Measurements from ENCODE around the gene SEC22C.

Gene SEC22C

DNA sequence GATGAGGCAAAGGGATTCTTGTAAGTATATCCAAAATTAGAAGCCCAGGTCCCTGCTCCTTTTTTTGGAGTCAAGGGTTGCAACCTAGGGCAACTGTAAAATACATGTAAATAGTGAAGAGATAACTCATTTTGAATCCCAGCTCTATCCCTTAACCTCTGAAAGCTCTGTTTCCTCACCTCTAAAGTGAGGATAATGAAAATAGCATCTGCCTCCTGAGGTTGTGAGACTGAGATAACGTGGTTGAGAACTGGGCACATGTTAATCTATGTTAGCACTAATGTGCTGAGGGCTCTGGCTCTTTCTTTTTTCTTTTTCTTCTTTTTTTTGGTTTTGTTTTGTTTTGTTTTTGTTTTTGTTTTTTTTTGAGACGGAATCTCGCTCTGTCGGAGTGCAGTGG, 13.9 kb upstream of the SEC22C start:
- peaks cover 25% of the 10 kb centered on the region for H3K36me3 ChIP-seq (ENCODE audit: low read length)

GRCh38 chr3:42593635-42594034, 11.9 kb upstream of the SEC22C start:
- Histone ChIP-seq H3K79me2 (ENCODE audit: insufficient read depth, low read length) (peaks cover 41% of the 10 kb centered on the region), H3K4me2 (ENCODE audit: low read depth, low read length, poor library complexity, severe bottlenecking) (peak overlapping the region; percentile 11), H3F3A (ENCODE audit: insufficient read depth) (peaks cover 42% of the 10 kb centered on the region), H3K27ac (ENCODE audit: low read depth, low read length) (no peak overlapping the region), H2AFZ (ENCODE audit: low read depth, low read length, severe bottlenecking) (no peak overlapping the region), H3K27me3 (ENCODE audit: low read length) (no peaks in the 10 kb centered on the region), H3K9me2 (replicated peaks; ENCODE audit: insufficient read depth, low read length) (no peaks in the 10 kb centered on the region), H3K4me3 (ENCODE audit: insufficient read depth, low read length, poor library complexity, severe bottlenecking) (no peak overlapping the region), H3K9ac (ENCODE audit: low read length) (no peak overlapping the region), H3K9me3 (ENCODE audit: insufficient read depth, low read length) (no peaks in the 10 kb centered on the region), H3K36me3 (ENCODE audit: low read length) (peaks cover 25% of the 10 kb centered on the region), H4K20me1 (ENCODE audit: low read depth, low read length) (0 out of 2 replicates have a peak, but pooled peaks cover 4% of the 10 kb centered on the region)
- TF ChIP-seq EZH2phosphoT487 (conservative IDR thresholded peaks at IDR 0.05; ENCODE audit: low read length) (no peak), CTCF (IDR thresholded peaks at IDR 0.05; ENCODE audit: insufficient read depth, low read length, poor library complexity, severe bottlenecking) (no peak)

More for the DNA sequence above, 13.9 kb upstream of the SEC22C start:
- TF ChIP-seq EZH2phosphoT487 (conservative IDR thresholded peaks at IDR 0.05; ENCODE audit: low read length) (no peak), CTCF (IDR thresholded peaks at IDR 0.05; ENCODE audit: insufficient read depth, low read length, poor library complexity, severe bottlenecking) (no peak)
- Histone ChIP-seq H3K27me3 (ENCODE audit: low read length) (no peaks in the 10 kb centered on the region), H3K79me2 (ENCODE audit: insufficient read depth, low read length) (peaks cover 41% of the 10 kb centered on the region), H3K9ac (ENCODE audit: low read length) (no peak overlapping the region), H3K4me2 (ENCODE audit: low read depth, low read length, poor library complexity, severe bottlenecking) (no peak overlapping the region), H3K27ac (ENCODE audit: low read depth, low read length) (no peak overlapping the region), H3K4me3 (ENCODE audit: insufficient read depth, low read length, poor library complexity, severe bottlenecking) (no peak overlapping the region), H4K20me1 (ENCODE audit: low read depth, low read length) (0 out of 2 replicates have a peak, but pooled peaks cover 4% of the 10 kb centered on the region), H2AFZ (ENCODE audit: low read depth, low read length, severe bottlenecking) (no peak overlapping the region), H3K9me3 (ENCODE audit: insufficient read depth, low read length) (no peaks in the 10 kb centered on the region), H3K9me2 (replicated peaks; ENCODE audit: insufficient read depth, low read length) (no peaks in the 10 kb centered on the region), H3F3A (ENCODE audit: insufficient read depth) (peaks cover 49% of the 10 kb centered on the region)

DNA sequence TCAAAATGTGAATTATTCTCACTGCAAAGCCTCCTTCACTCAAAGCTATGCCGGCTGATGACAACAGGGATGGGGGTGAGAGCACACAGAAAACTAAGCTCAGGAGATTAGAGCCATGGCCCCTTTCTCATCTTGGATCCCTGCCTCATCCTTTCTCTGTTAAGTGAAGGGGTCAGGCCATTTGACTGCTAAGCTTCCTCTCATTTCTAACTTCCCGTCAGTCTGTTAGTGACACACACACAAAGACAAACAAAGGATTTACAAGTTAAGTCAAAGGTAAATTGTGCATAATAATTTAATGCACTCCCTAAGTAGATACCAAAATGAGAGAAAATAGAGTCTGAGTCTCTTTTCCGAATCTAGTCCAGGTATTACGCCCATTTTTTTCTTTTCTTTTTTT, 10.0 kb upstream of the SEC22C start:
- peak overlapping the region; percentile 94 for H3K9ac ChIP-seq (ENCODE audit: low read length)
- peaks cover 25% of the 10 kb centered on the region for H3K36me3 ChIP-seq (ENCODE audit: low read length)
- peak overlapping the region; percentile 97 for H3K4me2 ChIP-seq (ENCODE audit: low read depth, low read length, poor library complexity, severe bottlenecking)
- 0 out of 2 replicates have a peak, but pooled peaks cover 4% of the 10 kb centered on the region for H4K20me1 ChIP-seq (ENCODE audit: low read depth, low read length)
- H3K27me3 ChIP-seq (ENCODE audit: low read length) = no peaks in the 10 kb centered on the region
- H3F3A ChIP-seq (ENCODE audit: insufficient read depth) = peaks cover 38% of the 10 kb centered on the region
- H3K9me3 ChIP-seq (ENCODE audit: insufficient read depth, low read length) = no peaks in the 10 kb centered on the region
- peak overlapping the region; percentile 70; the same call in 1 of the 2 replicates for H3K27ac ChIP-seq (ENCODE audit: low read depth, low read length)
- H3K4me3 ChIP-seq (ENCODE audit: insufficient read depth, low read length, poor library complexity, severe bottlenecking) = peak overlapping the region; percentile 85
- no peak for TF ChIP-seq EZH2phosphoT487 (conservative IDR thresholded peaks at IDR 0.05; ENCODE audit: low read length)
- TF ChIP-seq CTCF (IDR thresholded peaks at IDR 0.05; ENCODE audit: insufficient read depth, low read length, poor library complexity, severe bottlenecking) = no peak
- peaks cover 41% of the 10 kb centered on the region for H3K79me2 ChIP-seq (ENCODE audit: insufficient read depth, low read length)
- H3K9me2 ChIP-seq (replicated peaks; ENCODE audit: insufficient read depth, low read length) = no peaks in the 10 kb centered on the region
- no peak overlapping the region for H2AFZ ChIP-seq (ENCODE audit: low read depth, low read length, severe bottlenecking)
